Type B pancreatic cell (in vitro differentiated cells): ENCODE measurements around the gene IL1RAPL1. TPM values are rescaled to one million over a fixed set of nuclear protein-coding genes. Genes with fewer than 3 reads are reported as not detected.

ENCODE experiments used
- DNase-seq: peaks from one replicate; pipeline ENCODE4 v3.0.0; 2021; ENCODE audit warnings: mixed read lengths; ENCODE audit not compliant: unreplicated experiment; ENCODE audit errors: extremely low spot score
- H3K27ac Mint-ChIP-seq: 2 replicates; pipeline ENCODE4 v1.8.0; 2021; ENCODE audit warnings: mild to moderate bottlenecking, mixed read lengths
- H3K27me3 Mint-ChIP-seq: 2 replicates; pipeline ENCODE4 v1.8.0; 2021; ENCODE audit warnings: mixed read lengths
- H3K36me3 Mint-ChIP-seq: 2 replicates; pipeline ENCODE4 v1.8.0; 2021; ENCODE audit warnings: mixed read lengths
- H3K4me1 Mint-ChIP-seq: one replicate; pipeline ENCODE4 v1.8.0; 2021; ENCODE audit warnings: mixed read lengths; ENCODE audit not compliant: unreplicated experiment
- H3K4me3 Mint-ChIP-seq: 2 replicates; pipeline ENCODE4 v1.8.0; 2021; ENCODE audit warnings: mild to moderate bottlenecking, mixed read lengths
- H3K9me3 Mint-ChIP-seq: 2 replicates; pipeline ENCODE4 v1.8.0; 2021; ENCODE audit warnings: mixed read lengths
- total RNA-seq: library from RNA; stranded (reverse); gene quantifications from 2 replicates; pipeline ENCODE4 v1.2.1, GENCODE V29; 2021; ENCODE audit warnings: low replicate concordance
- TF ChIP-seq, protein P1 (sequence below): fragments of 200-600 bp; sonication (generic); conservative IDR thresholded peaks from 2 replicates; pipeline ENCODE4 v1.5.0; 2021; ENCODE audit warnings: antibody characterized with exemption, mild to moderate bottlenecking

Gene IL1RAPL1
- total RNA-seq, 1 donor from 2014 or later = 2.6 TPM

DNA sequence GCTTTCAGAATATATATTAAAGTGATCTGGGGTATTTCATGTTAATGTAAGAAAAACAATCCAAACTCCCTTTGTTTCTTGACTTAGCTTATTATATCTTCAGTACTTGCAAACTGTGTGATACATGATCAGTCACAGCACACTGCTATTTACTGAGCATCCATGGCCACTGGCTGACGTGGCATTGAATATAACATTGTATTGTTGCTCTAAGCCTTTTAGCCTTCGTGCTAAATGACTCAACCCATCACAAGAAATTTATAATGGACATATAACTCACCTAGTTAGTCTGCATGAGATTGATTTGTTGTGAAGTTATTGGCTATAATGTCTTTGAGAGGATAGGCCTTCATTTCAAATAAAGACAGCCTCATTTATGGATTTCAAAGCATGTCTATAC lies 642.6 kb downstream of the IL1RAPL1 start:
- H3K9me3 Mint-ChIP-seq = no peaks in the 10 kb centered on the region
- no peaks in the 10 kb centered on the region for H3K4me1 Mint-ChIP-seq
- H3K27ac Mint-ChIP-seq = no peak overlapping the region
- H3K36me3 Mint-ChIP-seq = no peaks in the 10 kb centered on the region
- no peak overlapping the region for H3K4me3 Mint-ChIP-seq
- no peaks in the 10 kb centered on the region for H3K27me3 Mint-ChIP-seq
- TF ChIP-seq, protein P1, sequence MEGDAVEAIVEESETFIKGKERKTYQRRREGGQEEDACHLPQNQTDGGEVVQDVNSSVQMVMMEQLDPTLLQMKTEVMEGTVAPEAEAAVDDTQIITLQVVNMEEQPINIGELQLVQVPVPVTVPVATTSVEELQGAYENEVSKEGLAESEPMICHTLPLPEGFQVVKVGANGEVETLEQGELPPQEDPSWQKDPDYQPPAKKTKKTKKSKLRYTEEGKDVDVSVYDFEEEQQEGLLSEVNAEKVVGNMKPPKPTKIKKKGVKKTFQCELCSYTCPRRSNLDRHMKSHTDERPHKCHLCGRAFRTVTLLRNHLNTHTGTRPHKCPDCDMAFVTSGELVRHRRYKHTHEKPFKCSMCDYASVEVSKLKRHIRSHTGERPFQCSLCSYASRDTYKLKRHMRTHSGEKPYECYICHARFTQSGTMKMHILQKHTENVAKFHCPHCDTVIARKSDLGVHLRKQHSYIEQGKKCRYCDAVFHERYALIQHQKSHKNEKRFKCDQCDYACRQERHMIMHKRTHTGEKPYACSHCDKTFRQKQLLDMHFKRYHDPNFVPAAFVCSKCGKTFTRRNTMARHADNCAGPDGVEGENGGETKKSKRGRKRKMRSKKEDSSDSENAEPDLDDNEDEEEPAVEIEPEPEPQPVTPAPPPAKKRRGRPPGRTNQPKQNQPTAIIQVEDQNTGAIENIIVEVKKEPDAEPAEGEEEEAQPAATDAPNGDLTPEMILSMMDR = no peak
- DNase-seq = no peak

DNA sequence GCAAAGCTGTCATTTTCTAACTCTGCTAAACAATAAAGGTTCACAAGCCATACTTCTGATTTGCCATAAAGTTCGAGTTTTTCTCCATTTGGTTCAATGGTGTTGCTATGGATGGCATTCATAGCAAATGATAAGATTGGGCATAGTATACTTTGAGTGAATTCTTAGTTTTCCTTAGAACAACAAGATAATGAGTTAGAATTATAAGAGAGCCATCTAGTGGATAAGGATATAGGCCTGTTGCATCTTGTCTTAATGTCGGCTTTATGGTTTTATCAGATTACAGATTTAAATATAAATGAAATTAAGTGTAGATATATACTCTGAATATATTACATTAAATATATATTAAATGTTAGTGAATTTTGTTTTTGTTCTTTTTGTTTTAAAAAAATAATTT lies 644.6 kb downstream of the IL1RAPL1 start:
- H3K36me3 Mint-ChIP-seq = no peaks in the 10 kb centered on the region
- H3K4me1 Mint-ChIP-seq = no peaks in the 10 kb centered on the region
- TF ChIP-seq, protein P1 = peak; percentile 64
- no peaks in the 10 kb centered on the region for H3K27me3 Mint-ChIP-seq
- H3K27ac Mint-ChIP-seq = no peak overlapping the region
- H3K9me3 Mint-ChIP-seq = no peaks in the 10 kb centered on the region
- DNase-seq = no peak
- no peak overlapping the region for H3K4me3 Mint-ChIP-seq

DNA sequence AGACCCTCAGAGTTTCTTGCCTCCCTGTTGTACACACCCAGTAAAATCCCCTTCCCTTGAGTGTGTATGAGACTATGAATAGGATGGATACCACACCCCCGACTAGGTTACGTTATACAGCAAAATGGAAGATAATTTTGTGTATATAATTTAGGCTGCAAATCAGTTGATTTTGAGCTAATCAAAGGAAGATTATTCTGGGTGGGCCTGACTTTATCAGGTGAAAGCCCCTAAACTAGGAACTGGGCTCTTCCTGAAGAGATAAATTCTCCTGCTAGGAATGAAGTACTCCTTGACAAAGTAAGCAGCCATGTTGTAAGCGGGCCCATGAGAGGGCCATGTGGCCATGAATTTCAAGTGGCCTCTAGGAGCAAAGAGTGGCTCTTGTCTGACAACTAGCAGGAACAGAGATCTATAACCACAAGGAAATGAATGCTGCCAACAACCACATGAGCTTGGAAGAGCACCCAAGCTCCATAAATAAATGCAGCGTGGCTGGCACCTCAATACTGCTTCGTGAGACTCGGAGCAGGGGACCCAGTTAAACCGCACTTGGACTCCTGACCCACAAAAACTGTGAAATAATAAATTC lies 646.4 kb downstream of the IL1RAPL1 start:
- Mint-ChIP-seq H3K27me3 (no peaks in the 10 kb centered on the region), H3K9me3 (no peaks in the 10 kb centered on the region), H3K36me3 (no peaks in the 10 kb centered on the region), H3K4me1 (no peaks in the 10 kb centered on the region), H3K4me3 (no peak overlapping the region), H3K27ac (no peak overlapping the region)
- TF ChIP-seq, protein P1 = no peak
- DNase-seq = no peak

DNA sequence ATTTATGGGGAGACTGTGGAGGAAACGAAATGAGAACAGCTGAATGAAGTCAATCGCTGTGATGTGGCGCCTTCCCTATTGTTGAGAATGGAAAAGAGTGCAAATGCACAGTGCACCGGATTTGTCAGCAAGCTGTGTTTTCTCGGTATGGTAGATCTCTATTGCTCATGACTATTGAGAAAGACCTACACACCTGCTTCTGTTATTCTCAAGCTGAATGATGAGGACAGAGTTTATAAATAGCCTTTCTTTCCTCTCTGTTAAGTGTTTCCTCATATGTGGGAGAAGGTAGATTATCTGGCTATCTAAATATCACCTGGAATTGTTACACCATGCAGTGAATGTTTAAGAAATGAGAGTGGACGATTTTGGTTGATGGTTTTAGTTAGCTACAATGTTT lies 650.7 kb downstream of the IL1RAPL1 start:
- Mint-ChIP-seq H3K36me3 (no peaks in the 10 kb centered on the region), H3K4me3 (no peak overlapping the region), H3K27me3 (no peaks in the 10 kb centered on the region), H3K27ac (no peak overlapping the region), H3K4me1 (no peaks in the 10 kb centered on the region), H3K9me3 (no peaks in the 10 kb centered on the region)
- no peak for DNase-seq
- TF ChIP-seq, protein P1 = no peak

DNA sequence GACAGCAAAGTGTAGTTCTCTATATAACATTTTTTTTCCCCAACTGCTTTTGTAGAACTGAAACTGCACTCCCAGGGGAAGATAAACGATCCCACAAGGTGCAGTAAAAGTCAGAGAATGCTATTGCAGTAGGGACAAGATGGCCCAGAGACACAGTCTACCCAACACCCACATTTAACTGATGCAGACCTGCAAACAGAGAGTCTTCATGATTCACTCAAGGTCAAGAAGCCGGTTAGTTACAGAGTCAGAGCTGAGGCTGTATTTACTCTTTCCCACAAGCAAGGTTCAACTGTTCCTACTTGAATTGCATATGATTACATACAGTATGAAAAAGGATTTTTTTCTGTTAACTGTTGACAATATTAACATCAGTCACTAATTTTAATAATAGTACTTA lies 654.6 kb downstream of the IL1RAPL1 start:
- Mint-ChIP-seq H3K27ac (no peak overlapping the region), H3K36me3 (no peaks in the 10 kb centered on the region), H3K4me1 (no peaks in the 10 kb centered on the region), H3K27me3 (no peaks in the 10 kb centered on the region), H3K4me3 (no peak overlapping the region), H3K9me3 (no peaks in the 10 kb centered on the region)
- DNase-seq = no peak
- TF ChIP-seq, protein P1 = no peak

DNA sequence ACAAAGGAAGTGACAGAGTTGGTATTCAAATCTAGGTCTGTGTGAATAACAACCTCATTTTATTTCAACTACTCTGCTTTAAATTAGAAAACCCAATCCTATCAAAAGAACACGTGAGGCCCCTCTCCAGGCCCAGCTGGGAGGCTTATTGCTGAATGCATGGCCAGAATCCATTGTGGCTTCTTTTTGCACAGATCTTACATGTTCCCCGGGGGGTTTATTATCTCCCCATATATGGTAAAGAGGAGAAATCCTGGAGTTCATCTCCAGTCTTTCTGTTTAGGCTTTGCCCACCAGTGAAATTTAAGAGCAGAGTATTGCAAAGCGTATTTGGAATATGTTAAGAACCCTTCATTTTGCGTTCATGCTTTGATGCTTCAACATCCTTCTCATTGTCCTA lies 655.6 kb downstream of the IL1RAPL1 start:
- no peak overlapping the region for H3K4me3 Mint-ChIP-seq
- TF ChIP-seq, protein P1 = no peak
- H3K36me3 Mint-ChIP-seq = no peaks in the 10 kb centered on the region
- H3K4me1 Mint-ChIP-seq = no peaks in the 10 kb centered on the region
- no peak for DNase-seq
- no peak overlapping the region for H3K27ac Mint-ChIP-seq
- H3K9me3 Mint-ChIP-seq = no peaks in the 10 kb centered on the region
- H3K27me3 Mint-ChIP-seq = no peaks in the 10 kb centered on the region
